Mammary epithelial cell (primary cell): ENCODE results near the gene POTEB3.
"Not testable (repeated sequence)": the region's sequence is repeated elsewhere in the genome, so short reads cannot be mapped to it uniquely, and the experiment has no call there.

ENCODE experiments used
- CTCF ChIP-seq, 2 donors: IDR thresholded peaks in 1 of 2; conservative IDR thresholded peaks in 1 of 2; 2 replicates each; pipeline ENCODE4 v1.5.1; 2011 to 2012; ENCODE audit warnings: inconsistent platforms in 2 of 2, low read length in 2 of 2, mild to moderate bottlenecking in 2 of 2, control low read depth in 1 of 2, low read depth in 1 of 2; ENCODE audit not compliant: insufficient read depth in 1 of 2; ENCODE audit errors: extremely low read depth in 1 of 2
- EZH2 ChIP-seq: IDR thresholded peaks from 2 replicates; pipeline ENCODE4 v1.6.1; 2012; ENCODE audit warnings: low read length, inconsistent platforms, borderline replicate concordance

GRCh38 chr15:21440399-21440798, at the start of gene POTEB3:
- TF ChIP-seq CTCF (conservative IDR thresholded peaks at IDR 0.05 in 1 of 2, IDR thresholded peaks at IDR 0.05 in 1 of 2; ENCODE audit: extremely low read depth in 1 of 2, insufficient read depth in 1 of 2, low read depth in 1 of 2, low read length in 2 of 2); EZH2: not testable (repeated sequence)
